NCI-H1694 (cell line): ENCODE data around the gene ANKFN1.

Experiments
- DNase-seq: peaks from one replicate; lab custom pipeline; 2025; lab: John Stamatoyannopoulos, UW

The ANKFN1 gene

GRCh38 chr17:56510554-56511342 is 357.5 kb downstream of the ANKFN1 start:
- no peak for DNase-seq

- no peak for DNase-seq
Measured at GRCh38 chr17:56514264-56514663, 361.0 kb downstream of the ANKFN1 start.

GRCh38 chr17:56514899-56515298 is 361.6 kb downstream of the ANKFN1 start:
- no peak for DNase-seq

- no peak for DNase-seq
Measured at GRCh38 chr17:56521414-56522141, 368.3 kb downstream of the ANKFN1 start.

- no peak for DNase-seq
Measured at GRCh38 chr17:56523042-56523441, 369.8 kb downstream of the ANKFN1 start.

GRCh38 chr17:56528696-56529095 is 375.4 kb downstream of the ANKFN1 start:
- DNase-seq: no peak

GRCh38 chr17:56532926-56533325 is 379.7 kb downstream of the ANKFN1 start:
- no peak for DNase-seq

- DNase-seq: no peak
Measured at GRCh38 chr17:56536766-56537165, 383.5 kb downstream of the ANKFN1 start.

GRCh38 chr17:56540836-56541235 is 387.6 kb downstream of the ANKFN1 start:
- DNase-seq: no peak

- DNase-seq: no peak
Measured at GRCh38 chr17:56543280-56543679, 390.0 kb downstream of the ANKFN1 start.

- no peak for DNase-seq
Measured at GRCh38 chr17:56545106-56545505, 391.8 kb downstream of the ANKFN1 start.

GRCh38 chr17:56545930-56546329 is 392.7 kb downstream of the ANKFN1 start:
- no peak for DNase-seq

GRCh38 chr17:56548661-56549060 is 395.4 kb downstream of the ANKFN1 start:
- DNase-seq: no peak

GRCh38 chr17:56549501-56549900 is 396.2 kb downstream of the ANKFN1 start:
- DNase-seq: no peak

GRCh38 chr17:56557682-56558081 is 404.4 kb downstream of the ANKFN1 start:
- DNase-seq: no peak

GRCh38 chr17:56558088-56558487 is 404.8 kb downstream of the ANKFN1 start:
- no peak for DNase-seq
